Measurements from ENCODE around the gene CP.

Gene CP

DNA sequence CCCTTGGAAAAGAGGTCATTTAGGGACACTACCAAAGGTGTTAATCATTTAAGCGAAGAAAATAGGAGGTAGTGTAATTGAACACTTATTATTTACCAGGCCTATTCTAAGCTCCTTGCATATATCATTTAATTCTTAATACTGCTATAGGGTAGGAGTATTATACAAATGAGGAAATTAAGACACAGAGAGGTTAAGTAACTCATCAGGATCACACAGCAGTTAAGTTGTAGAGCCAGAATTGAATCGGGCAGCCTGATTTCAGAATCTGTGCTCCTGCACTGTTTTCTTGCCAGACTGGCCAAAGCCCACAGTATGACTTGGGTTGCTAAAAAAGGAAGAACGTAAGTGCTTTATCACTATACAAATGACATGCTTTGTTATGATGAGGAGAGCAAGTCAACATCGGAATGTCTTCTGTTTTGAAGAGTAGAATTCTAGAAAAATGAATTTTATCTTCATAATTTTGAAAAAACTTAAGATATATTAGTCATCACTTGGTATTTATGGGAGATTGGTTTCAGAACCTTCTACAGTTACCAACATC lies 60.8 kb downstream of the CP start:
- no peak for DNase-seq (ENCODE audit: low read depth in 1 of 2, low spot score in 1 of 2)
- H3K27me3 ChIP-seq (ENCODE audit: insufficient read depth, poor library complexity, severe bottlenecking) = no peaks in the 10 kb centered on the region
- TF ChIP-seq SPI1 (IDR thresholded peaks at IDR 0.05; ENCODE audit: borderline replicate concordance, low read depth) (no peak), GABPA (IDR thresholded peaks at IDR 0.05; ENCODE audit: low read depth) (no peak)
- no peak overlapping the region for H3K4me3 ChIP-seq (replicated peaks; ENCODE audit: insufficient read depth, low read length)
- H3K27ac ChIP-seq (replicated peaks) = no peak overlapping the region

DNA sequence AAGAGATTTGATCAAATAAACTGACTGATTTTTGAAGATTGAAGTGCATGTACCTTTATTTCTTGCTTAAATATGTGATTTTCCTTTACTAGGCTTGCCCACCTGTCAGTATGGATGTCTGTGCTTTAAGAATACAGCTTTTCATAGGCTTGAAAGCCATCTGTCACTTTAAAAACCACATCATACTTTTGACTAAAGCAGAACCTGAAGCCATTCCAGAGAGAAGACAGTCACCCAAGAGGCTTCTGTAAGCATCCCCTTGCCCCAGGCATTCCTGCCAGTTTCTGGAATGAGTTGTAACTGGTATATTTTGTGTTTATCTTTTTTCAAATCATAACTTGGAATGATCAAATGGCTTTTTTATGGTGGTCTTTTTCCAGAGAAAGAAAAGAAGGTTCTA lies 68.2 kb downstream of the CP start:
- Histone ChIP-seq H3K27me3 (ENCODE audit: insufficient read depth, poor library complexity, severe bottlenecking) (no peaks in the 10 kb centered on the region), H3K4me3 (replicated peaks; ENCODE audit: insufficient read depth, low read length) (no peak overlapping the region), H3K27ac (replicated peaks) (no peak overlapping the region)
- TF ChIP-seq SPI1 (IDR thresholded peaks at IDR 0.05; ENCODE audit: borderline replicate concordance, low read depth) = no peak
- no peak for TF ChIP-seq CTCF (IDR thresholded peaks at IDR 0.05; ENCODE audit: insufficient read depth, low read length)
- no peak for TF ChIP-seq REST (IDR thresholded peaks at IDR 0.05; ENCODE audit: insufficient replicate concordance, low read depth)
- TF ChIP-seq GABPA (IDR thresholded peaks at IDR 0.05; ENCODE audit: low read depth) = no peak
- TF ChIP-seq POLR2AphosphoS5 (IDR thresholded peaks at IDR 0.05; ENCODE audit: low read depth) = no peak
- no peak for DNase-seq (ENCODE audit: low read depth in 1 of 2, low spot score in 1 of 2)

DNA sequence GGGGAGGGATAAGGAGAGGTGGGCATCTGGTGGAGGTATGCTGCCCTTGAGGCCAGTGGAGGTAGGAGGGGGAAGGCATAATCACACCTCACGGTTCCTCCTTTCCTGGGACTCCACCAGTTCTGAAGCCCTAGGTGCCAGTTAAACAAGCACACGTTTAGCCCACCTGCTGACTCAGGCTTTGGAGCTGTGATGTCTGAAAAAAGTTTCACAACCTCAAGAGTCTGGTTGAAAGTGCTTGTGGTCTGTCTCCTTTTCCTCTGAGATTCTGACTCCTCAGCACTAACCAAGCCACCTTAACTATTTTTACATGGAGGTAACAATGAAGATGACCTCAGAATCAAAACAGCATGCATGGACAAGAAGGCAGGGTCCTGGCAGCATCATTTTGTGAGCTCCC lies 69.2 kb downstream of the CP start:
- H3K4me3 ChIP-seq (replicated peaks; ENCODE audit: insufficient read depth, low read length) = no peak overlapping the region
- peak in 1 of 2 experiments; percentile 23 for DNase-seq (ENCODE audit: low read depth in 1 of 2, low spot score in 1 of 2)

More for the DNA sequence above, 69.2 kb downstream of the CP start:
- TF ChIP-seq REST (IDR thresholded peaks at IDR 0.05; ENCODE audit: insufficient replicate concordance, low read depth) (no peak), SPI1 (IDR thresholded peaks at IDR 0.05; ENCODE audit: borderline replicate concordance, low read depth) (no peak), CTCF (IDR thresholded peaks at IDR 0.05; ENCODE audit: insufficient read depth, low read length) (no peak), GABPA (IDR thresholded peaks at IDR 0.05; ENCODE audit: low read depth) (no peak), POLR2AphosphoS5 (IDR thresholded peaks at IDR 0.05; ENCODE audit: low read depth) (no peak)
- Histone ChIP-seq H3K27ac (replicated peaks) (no peak overlapping the region), H3K27me3 (ENCODE audit: insufficient read depth, poor library complexity, severe bottlenecking) (no peaks in the 10 kb centered on the region)

Measured in HL-60 (cell line).